Keratinocyte (primary cell): ENCODE results near the gene RNASEH2B. TPM values are rescaled to one million over a fixed set of nuclear protein-coding genes. Genes with fewer than 3 reads are reported as not detected.

Experiments used
- DNase-seq: peaks from one replicate; pipeline ENCODE4 v3.0.0-alpha.2; 2011; ENCODE audit warnings: low read depth, missing footprints, low spot score
- FAIRE-seq: peaks from 2 replicates; lab custom pipeline; 2011; peaks lifted over from hg19 to GRCh38; lab: Jason Lieb, UNC
- H2AFZ ChIP-seq: 2 replicates; pipeline ENCODE4 v1.6.0; 2012; ENCODE audit warnings: low read length, control low read depth, inconsistent platforms; ENCODE audit not compliant: control insufficient read depth
- H3K27ac ChIP-seq: 2 replicates; pipeline ENCODE4 v1.5.1; 2011; ENCODE audit warnings: low read length; ENCODE audit not compliant: control insufficient read depth, insufficient read depth
- H3K27me3 ChIP-seq: 3 replicates; pipeline ENCODE4 v1.6.0; 2011; ENCODE audit warnings: low read length; ENCODE audit not compliant: control insufficient read depth, insufficient read depth; ENCODE audit errors: extremely low read depth
- H3K36me3 ChIP-seq, 2 experiments: 2 replicates in 1 of 2; 3 replicates in 1 of 2; pipeline ENCODE4 v1.5.1; 2011; ENCODE audit warnings: low read length in 2 of 2, mild to moderate bottlenecking in 1 of 2; ENCODE audit not compliant: control insufficient read depth in 2 of 2, insufficient read depth in 2 of 2; ENCODE audit errors: extremely low read depth in 1 of 2
- H3K4me1 ChIP-seq: 3 replicates; pipeline ENCODE4 v1.5.1; 2011; ENCODE audit warnings: low read length; ENCODE audit not compliant: control insufficient read depth, insufficient read depth; ENCODE audit errors: extremely low read depth
- H3K4me2 ChIP-seq: 3 replicates; pipeline ENCODE4 v1.6.0; 2011; ENCODE audit warnings: low read depth, low read length; ENCODE audit not compliant: control insufficient read depth, insufficient read depth; ENCODE audit errors: extremely low read depth
- H3K4me3 ChIP-seq, 3 experiments: fragments of 200-600 bp in 1 of 3; sonication (generic) in 1 of 3; 2 replicates in 2 of 3; 3 replicates in 1 of 3; pipeline ENCODE4 v1.5.1; 2011 to 2016; ENCODE audit warnings: low read length in 3 of 3, mild to moderate bottlenecking in 3 of 3, control low read depth in 2 of 3, inconsistent platforms in 1 of 3, low read depth in 1 of 3, mixed read lengths in 1 of 3, mixed run types in 1 of 3, moderate library complexity in 1 of 3; ENCODE audit not compliant: control insufficient read depth in 2 of 3, insufficient read depth in 2 of 3; ENCODE audit errors: extremely low read depth in 1 of 3
- H3K79me2 ChIP-seq: 2 replicates; pipeline ENCODE4 v1.6.0; 2012; ENCODE audit warnings: low read length; ENCODE audit not compliant: control insufficient read depth, insufficient read depth
- H3K9ac ChIP-seq: 3 replicates; pipeline ENCODE4 v1.6.0; 2011; ENCODE audit warnings: low read length; ENCODE audit not compliant: control insufficient read depth, insufficient read depth; ENCODE audit errors: extremely low read depth
- H3K9me1 ChIP-seq: 3 replicates; pipeline ENCODE4 v1.6.0; 2011; ENCODE audit warnings: low read length; ENCODE audit not compliant: control insufficient read depth, insufficient read depth; ENCODE audit errors: extremely low read depth
- H3K9me3 ChIP-seq: 2 replicates; pipeline ENCODE4 v1.5.1; 2012; ENCODE audit warnings: low read depth, low read length; ENCODE audit not compliant: control insufficient read depth
- H4K20me1 ChIP-seq: 3 replicates; pipeline ENCODE4 v1.6.0; 2011; ENCODE audit warnings: low read length; ENCODE audit not compliant: control insufficient read depth, insufficient read depth; ENCODE audit errors: extremely low read depth
- CTCF ChIP-seq, 3 experiments: IDR thresholded peaks in 1 of 3; conservative IDR thresholded peaks in 1 of 3; optimal IDR thresholded peaks in 1 of 3; 2 replicates in 2 of 3; 3 replicates in 1 of 3; pipeline versions ENCODE3 to v1.5.1; 2011; ENCODE audit warnings: low read length in 3 of 3, mild to moderate bottlenecking in 3 of 3, moderate library complexity in 2 of 3, control low read depth in 1 of 3, inconsistent platforms in 1 of 3; ENCODE audit not compliant: insufficient read depth in 2 of 3; ENCODE audit errors: extremely low read depth in 1 of 3
- EZH2 ChIP-seq: IDR thresholded peaks from one replicate; pipeline ENCODE4 v1.6.1; 2012; ENCODE audit warnings: inconsistent platforms, mild to moderate bottlenecking, low read length, moderate library complexity
- dilution Hi-C: fragments of 300-500 bp; cut with MboI; formaldehyde crosslinking; loops from one replicate; pipeline ENCODE4 v1.7.0; 2020; ENCODE audit warnings: low sequenced_read_pairs; ENCODE audit not compliant: extremely low pct_ligation_motif_present
- polyA plus RNA-seq, 5 experiments: library from polyadenylated mRNA; depleted of rRNA in 3 of 5; stranded (reverse) in 3 of 5; stranded (forward) in 1 of 5; unstranded in 1 of 5; fragments of >200 nt; gene quantifications; 1 replicate in 1 of 5; 2 replicates in 3 of 5; 3 replicates in 1 of 5; pipeline versions ENCODE4 v1.2.1 to v1.2.3, GENCODE V29; 2011 to 2012; ENCODE audit warnings: missing spikeins in 2 of 5, low read depth in 1 of 5, low replicate concordance in 1 of 5

RNASEH2B gene
- polyA plus RNA-seq, 1 donor (not counting 4 experiments of a cell fraction or from before 2014, with no cell fraction given): 26.1 TPM

GRCh38 chr13:51000571-51001260, 91.1 kb downstream of the RNASEH2B start:
- DNase-seq (peak; percentile 59), FAIRE-seq (peak; percentile 92)
- Histone ChIP-seq H3K27ac (peak overlapping the region; percentile 44), H3K4me1 (peaks cover 27% of the 10 kb centered on the region), H3K4me2 (peak overlapping the region; percentile 71), H3K9ac (no peak overlapping the region), H3K4me3 (no peak overlapping the region), H2AFZ (no peak overlapping the region), H3K79me2 (no peaks in the 10 kb centered on the region), H4K20me1 (no peaks in the 10 kb centered on the region), H3K9me3 (no peaks in the 10 kb centered on the region), H3K27me3 (peaks cover 5% of the 10 kb centered on the region), H3K9me1 (no peaks in the 10 kb centered on the region), H3K36me3 (no peaks in the 10 kb centered on the region)
- no peak for TF ChIP-seq EZH2
- no peak for TF ChIP-seq CTCF (optimal IDR thresholded peaks at IDR 0.05 in 1 of 3, IDR thresholded peaks at IDR 0.05 in 1 of 3, conservative IDR thresholded peaks at IDR 0.05 in 1 of 3; ENCODE audit: extremely low read depth in 1 of 3, insufficient read depth in 2 of 3, low read length in 3 of 3)
- dilution Hi-C loops: no loop called here

GRCh38 chr13:51001335-51001734, 91.7 kb downstream of the RNASEH2B start:
- Histone ChIP-seq H3K9ac (no peak overlapping the region), H3K4me1 (peaks cover 27% of the 10 kb centered on the region), H3K4me2 (peak overlapping the region; percentile 71), H3K27ac (no peak overlapping the region), H3K79me2 (no peaks in the 10 kb centered on the region), H3K9me3 (no peaks in the 10 kb centered on the region), H3K4me3 (no peak overlapping the region), H4K20me1 (no peaks in the 10 kb centered on the region), H2AFZ (no peak overlapping the region), H3K27me3 (peaks cover 5% of the 10 kb centered on the region), H3K36me3 (no peaks in the 10 kb centered on the region), H3K9me1 (no peaks in the 10 kb centered on the region)
- dilution Hi-C loops: no loop called here
- TF ChIP-seq CTCF (optimal IDR thresholded peaks at IDR 0.05 in 1 of 3, IDR thresholded peaks at IDR 0.05 in 1 of 3, conservative IDR thresholded peaks at IDR 0.05 in 1 of 3; ENCODE audit: extremely low read depth in 1 of 3, insufficient read depth in 2 of 3, low read length in 3 of 3) (no peak), EZH2 (no peak)
- FAIRE-seq: no peak
- no peak for DNase-seq
